Measurements from ENCODE around the gene TOR1AIP1.

TOR1AIP1 gene

GRCh38 chr1:179968994-179969919 lies 87.2 kb downstream of the TOR1AIP1 start:
- TF ChIP-seq, protein P1, sequence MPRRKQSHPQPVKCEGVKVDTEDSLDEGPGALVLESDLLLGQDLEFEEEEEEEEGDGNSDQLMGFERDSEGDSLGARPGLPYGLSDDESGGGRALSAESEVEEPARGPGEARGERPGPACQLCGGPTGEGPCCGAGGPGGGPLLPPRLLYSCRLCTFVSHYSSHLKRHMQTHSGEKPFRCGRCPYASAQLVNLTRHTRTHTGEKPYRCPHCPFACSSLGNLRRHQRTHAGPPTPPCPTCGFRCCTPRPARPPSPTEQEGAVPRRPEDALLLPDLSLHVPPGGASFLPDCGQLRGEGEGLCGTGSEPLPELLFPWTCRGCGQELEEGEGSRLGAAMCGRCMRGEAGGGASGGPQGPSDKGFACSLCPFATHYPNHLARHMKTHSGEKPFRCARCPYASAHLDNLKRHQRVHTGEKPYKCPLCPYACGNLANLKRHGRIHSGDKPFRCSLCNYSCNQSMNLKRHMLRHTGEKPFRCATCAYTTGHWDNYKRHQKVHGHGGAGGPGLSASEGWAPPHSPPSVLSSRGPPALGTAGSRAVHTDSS (tag by site-specific recombination; IDR thresholded peaks at IDR 0.05): no peak
- TF ChIP-seq ZNF660 (tag by site-specific recombination; IDR thresholded peaks at IDR 0.05) (no peak), ZNF571 (tag by site-specific recombination; IDR thresholded peaks at IDR 0.05) (no peak), EGR2 (tag by site-specific recombination; IDR thresholded peaks at IDR 0.05; ENCODE audit: low read depth) (no peak), ZNF645 (tag by site-specific recombination; IDR thresholded peaks at IDR 0.05) (no peak), ZBTB20 (tag by site-specific recombination; IDR thresholded peaks at IDR 0.05) (no peak), ZIC2 (tag by site-specific recombination; IDR thresholded peaks at IDR 0.05) (no peak), ZBTB17 (tag by site-specific recombination; IDR thresholded peaks at IDR 0.05) (no peak), ZNF843 (tag by site-specific recombination; IDR thresholded peaks at IDR 0.05) (no peak), INSM2 (tag by site-specific recombination; IDR thresholded peaks at IDR 0.05) (no peak), ZNF239 (tag by site-specific recombination; IDR thresholded peaks at IDR 0.05) (no peak), ZBTB1 (tag by site-specific recombination; IDR thresholded peaks at IDR 0.05) (no peak), OVOL3 (tag by site-specific recombination; IDR thresholded peaks at IDR 0.05) (no peak), ZNF394 (tag by site-specific recombination; IDR thresholded peaks at IDR 0.05; ENCODE audit: borderline replicate concordance) (no peak), ZNF311 (tag by site-specific recombination; IDR thresholded peaks at IDR 0.05; ENCODE audit: borderline replicate concordance) (no peak), ZNF830 (tag by site-specific recombination; IDR thresholded peaks at IDR 0.05; ENCODE audit: low read depth) (no peak)
- H3K4me3 ChIP-seq (ENCODE audit: low read depth, low read length): no peak overlapping the region
- CTCF ChIA-PET: no interaction called here
- peaks cover 9% of the 10 kb centered on the region; the same call in 1 of the 2 replicates for H3K4me1 ChIP-seq (ENCODE audit: control insufficient read depth, insufficient read depth, low read length)
- no peaks in the 10 kb centered on the region for H3K36me3 ChIP-seq (ENCODE audit: control insufficient read depth in 2 of 2, insufficient read depth in 1 of 2, low read length in 2 of 2)
- H3K9me3 ChIP-seq (ENCODE audit: control insufficient read depth, insufficient read depth, low read depth, low read length): no peaks in the 10 kb centered on the region
- H3K27ac ChIP-seq (ENCODE audit: extremely low read depth, low read depth, low read length): no peak overlapping the region
- POLR2A ChIA-PET: no interaction called here

Data from HEK293 (cell line).